ENCODE measurements around the gene RABGEF1.
"Not testable (repeated sequence)": the region's sequence is repeated elsewhere in the genome, so short reads cannot be mapped to it uniquely, and the experiment has no call there.

The RABGEF1 gene

DNA sequence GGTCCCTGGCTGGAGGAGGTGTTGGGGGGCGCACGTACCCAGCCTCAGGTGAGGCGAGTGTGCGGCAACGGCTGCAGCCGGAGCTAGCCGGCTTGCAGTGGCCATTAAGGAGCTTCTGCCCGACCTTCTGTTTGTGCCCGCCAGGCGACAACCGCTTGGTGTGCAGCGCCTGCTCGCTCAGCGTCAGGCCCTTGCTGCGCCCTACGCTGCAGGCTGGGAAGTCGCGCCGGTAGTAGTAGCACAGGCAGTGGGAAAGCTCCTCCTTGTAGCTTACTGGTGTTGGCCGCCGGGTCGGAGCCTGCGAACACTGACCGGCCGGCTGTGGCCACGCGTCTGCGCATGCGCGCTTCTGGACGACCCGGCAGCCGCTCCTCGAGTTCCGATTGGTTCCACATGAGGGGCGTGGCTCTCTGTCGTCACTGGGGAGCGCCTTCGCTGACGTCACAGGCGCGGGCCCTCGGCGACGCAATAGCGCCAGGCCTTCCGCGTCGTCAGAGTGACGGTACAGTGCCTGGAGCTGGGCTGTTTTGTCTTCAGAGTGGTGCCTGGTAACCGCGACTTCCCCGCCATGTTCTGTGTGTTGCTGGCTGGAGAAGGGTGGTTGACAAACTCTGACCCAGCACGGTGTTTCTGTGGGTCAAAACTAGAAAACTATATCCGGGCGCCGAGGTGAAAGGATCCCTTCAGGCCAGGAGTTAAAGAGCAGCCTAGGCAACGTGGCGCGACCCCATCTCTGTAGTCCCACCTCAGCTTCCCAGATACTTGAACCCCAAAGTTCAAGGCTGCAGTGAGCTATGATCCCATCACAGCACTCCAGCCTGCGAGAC, 104.2 kb downstream of the RABGEF1 start:
- peak; percentile 97 for DNase-seq (ENCODE audit: low read depth)
- TF ChIP-seq, protein P1, sequence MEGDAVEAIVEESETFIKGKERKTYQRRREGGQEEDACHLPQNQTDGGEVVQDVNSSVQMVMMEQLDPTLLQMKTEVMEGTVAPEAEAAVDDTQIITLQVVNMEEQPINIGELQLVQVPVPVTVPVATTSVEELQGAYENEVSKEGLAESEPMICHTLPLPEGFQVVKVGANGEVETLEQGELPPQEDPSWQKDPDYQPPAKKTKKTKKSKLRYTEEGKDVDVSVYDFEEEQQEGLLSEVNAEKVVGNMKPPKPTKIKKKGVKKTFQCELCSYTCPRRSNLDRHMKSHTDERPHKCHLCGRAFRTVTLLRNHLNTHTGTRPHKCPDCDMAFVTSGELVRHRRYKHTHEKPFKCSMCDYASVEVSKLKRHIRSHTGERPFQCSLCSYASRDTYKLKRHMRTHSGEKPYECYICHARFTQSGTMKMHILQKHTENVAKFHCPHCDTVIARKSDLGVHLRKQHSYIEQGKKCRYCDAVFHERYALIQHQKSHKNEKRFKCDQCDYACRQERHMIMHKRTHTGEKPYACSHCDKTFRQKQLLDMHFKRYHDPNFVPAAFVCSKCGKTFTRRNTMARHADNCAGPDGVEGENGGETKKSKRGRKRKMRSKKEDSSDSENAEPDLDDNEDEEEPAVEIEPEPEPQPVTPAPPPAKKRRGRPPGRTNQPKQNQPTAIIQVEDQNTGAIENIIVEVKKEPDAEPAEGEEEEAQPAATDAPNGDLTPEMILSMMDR (conservative IDR thresholded peaks at IDR 0.05; ENCODE audit: low read length) = peak; percentile 44

DNA sequence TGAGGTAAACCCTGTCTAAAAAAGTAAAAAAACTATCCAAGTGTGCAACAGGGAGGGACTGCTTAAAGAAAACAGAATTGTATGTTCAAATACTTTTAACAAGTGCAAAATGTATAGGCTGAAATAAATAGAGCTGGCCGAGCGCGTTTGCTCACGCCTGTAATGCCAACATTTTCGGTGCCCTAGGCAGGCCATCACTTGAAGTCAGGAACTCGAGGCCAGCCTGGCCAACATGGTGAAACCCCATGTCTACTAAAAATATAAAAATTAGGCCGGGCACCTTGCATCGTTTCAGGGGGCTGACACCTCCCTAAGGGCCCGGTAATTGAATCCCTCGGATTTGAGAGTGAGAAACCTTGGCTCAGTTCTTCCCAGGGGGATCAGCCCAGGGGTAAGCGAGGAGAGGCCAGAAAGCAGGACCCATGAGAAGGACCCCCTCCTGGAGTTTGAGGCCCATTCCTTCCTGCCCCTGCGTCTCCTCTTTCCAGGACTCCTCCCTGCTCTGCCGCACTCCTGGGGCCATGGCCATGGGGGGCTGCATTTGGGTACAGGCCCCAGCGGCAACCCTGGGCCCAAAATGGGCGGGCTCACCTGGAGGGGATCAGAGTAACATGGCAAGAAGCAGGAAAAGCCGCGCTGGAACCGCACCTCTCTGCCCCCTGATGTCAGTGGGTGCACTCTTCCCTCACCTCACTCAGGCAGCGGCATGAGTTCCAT, 105.0 kb downstream of the RABGEF1 start:
- DNase-seq (ENCODE audit: low read depth) = no peak
- H3K4me3 ChIP-seq (ENCODE audit: low read length) = peak overlapping the region; percentile 94
- TF ChIP-seq, protein P1 (conservative IDR thresholded peaks at IDR 0.05; ENCODE audit: low read length) = no peak

More for the DNA sequence above, 104.2 kb downstream of the RABGEF1 start:
- H3K4me3 ChIP-seq (ENCODE audit: low read length) = peak overlapping the region; percentile 94

DNA sequence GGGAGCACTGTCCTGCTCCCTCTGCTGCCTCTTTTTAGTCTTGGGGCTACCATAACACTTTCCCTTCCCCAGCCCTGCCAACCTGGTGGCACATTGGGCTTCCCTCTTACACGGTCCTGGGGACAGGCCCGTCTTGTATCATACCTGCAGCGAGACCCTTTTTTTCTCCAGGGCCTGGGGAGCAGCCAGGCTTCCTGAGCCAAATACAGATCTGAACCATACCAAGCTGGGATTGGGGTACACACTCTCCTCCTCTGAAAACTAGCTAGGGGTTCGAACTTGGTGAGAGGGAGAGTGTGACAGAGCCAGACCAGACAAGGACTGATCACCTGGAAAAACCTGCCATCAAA, 105.5 kb downstream of the RABGEF1 start:
- not testable (repeated sequence) for H3K4me3 ChIP-seq (ENCODE audit: low read length); DNase-seq (ENCODE audit: low read depth)

DNA sequence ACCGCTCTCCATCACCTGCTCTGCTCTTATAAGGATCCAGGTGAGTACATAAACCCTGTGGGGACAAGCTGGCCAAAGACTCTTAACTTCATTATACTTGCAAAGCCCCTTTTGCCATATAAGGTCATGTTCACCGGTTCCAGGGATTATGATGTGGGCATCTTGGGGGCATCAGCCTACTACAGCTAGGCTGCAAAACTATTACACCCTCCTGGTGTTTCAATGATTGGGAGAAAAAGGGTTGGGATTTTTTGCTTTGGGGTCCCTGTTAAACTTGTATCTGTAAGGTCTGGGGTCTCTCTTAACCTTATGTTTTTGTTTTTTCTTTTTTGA, 107.0 kb downstream of the RABGEF1 start:
- not testable (repeated sequence) for DNase-seq (ENCODE audit: low read depth); H3K4me3 ChIP-seq (ENCODE audit: low read length)

DNA sequence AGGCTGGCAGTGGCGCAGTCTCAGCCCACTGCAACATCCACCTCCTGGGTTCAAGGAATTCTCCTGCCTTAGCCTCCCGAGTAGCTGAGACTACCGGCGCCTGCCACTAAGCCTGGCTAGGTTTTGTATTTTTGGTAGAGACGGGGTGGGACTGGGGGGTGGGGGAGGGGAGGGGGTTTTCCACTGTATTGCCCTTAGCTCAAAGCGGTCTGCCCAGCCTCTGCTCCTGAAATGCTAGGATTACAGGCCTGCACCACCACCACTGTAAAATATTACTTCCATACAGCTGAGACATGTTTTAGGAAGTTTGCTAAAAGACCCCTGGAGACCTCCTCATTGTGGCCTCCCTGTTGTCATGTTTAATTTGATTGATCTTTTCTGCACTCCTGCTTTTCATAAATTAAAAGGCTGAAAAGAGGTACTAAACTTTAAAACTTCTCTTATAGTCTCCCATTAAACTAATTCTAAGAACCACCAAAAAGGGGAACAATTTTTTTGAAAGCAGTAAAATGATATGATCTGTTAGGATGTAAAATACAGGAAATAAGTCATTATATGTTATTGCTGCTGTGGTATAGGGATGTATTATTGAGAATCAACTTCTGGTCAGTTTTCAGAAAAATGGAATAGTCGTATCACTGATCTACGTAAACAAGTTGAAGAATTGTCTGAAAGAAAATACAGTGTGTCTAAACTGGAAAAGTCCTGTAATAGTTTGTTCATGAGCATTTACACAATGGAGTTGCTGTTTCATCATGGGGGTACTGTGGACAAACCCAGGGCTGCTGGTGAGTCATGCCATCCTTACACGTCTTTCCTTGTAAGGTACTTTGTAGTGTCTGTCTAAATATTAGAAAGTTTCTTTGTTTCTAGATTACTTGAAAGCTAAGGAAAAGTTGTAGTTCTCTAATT, 107.6 kb downstream of the RABGEF1 start:
- TF ChIP-seq, protein P1 (conservative IDR thresholded peaks at IDR 0.05; ENCODE audit: low read length) = no peak
- H3K4me3 ChIP-seq (ENCODE audit: low read length) = no peak overlapping the region
- DNase-seq (ENCODE audit: low read depth) = peak; percentile 71

DNA sequence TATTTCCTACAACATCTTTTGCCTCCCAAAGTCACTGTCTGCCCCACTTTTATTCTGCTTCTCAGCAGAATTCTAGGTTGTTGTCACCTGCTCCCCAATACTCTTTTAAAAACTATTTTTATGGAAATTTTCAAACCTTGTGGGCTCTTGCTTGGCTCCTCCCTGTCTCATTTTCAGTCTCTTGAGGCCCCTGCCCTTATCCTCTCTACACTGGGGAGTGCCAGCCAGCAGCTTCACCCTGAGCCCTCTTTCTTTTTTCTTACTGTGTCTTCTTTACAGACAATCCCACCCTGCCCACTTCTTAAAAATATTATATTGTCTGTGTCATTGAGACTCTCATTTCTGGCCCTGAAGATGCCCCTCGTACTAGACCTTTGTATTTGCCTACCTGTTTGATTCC, 118.8 kb downstream of the RABGEF1 start:
- H3K4me3 ChIP-seq (ENCODE audit: low read length) = no peak overlapping the region
- TF ChIP-seq, protein P1 (conservative IDR thresholded peaks at IDR 0.05; ENCODE audit: low read length) = no peak

GRCh38 chr7:66859794-66860645, 119.5 kb downstream of the RABGEF1 start:
- no peak for DNase-seq (ENCODE audit: low read depth)
- no peak overlapping the region for H3K4me3 ChIP-seq (ENCODE audit: low read length)
- TF ChIP-seq, protein P1 (conservative IDR thresholded peaks at IDR 0.05; ENCODE audit: low read length) = no peak

More for the DNA sequence above, 118.8 kb downstream of the RABGEF1 start:
- no peak for DNase-seq (ENCODE audit: low read depth)

Measured in AG10803 (cell line).